GM19193 (cell line): ENCODE data around the gene DAPK2.

ENCODE experiments used
- POLR2A ChIP-seq: IDR thresholded peaks from 4 replicates; pipeline ENCODE4 v1.6.1; 2011; ENCODE audit not compliant: insufficient read depth, insufficient read length; ENCODE audit errors: extremely low read depth

Gene DAPK2

GRCh38 chr15:63982381-63982854, 63.9 kb downstream of the DAPK2 start:
- TF ChIP-seq POLR2A = no peak

- TF ChIP-seq POLR2A = no peak
Observed at GRCh38 chr15:63981596-63982320, 64.5 kb downstream of the DAPK2 start.

- TF ChIP-seq POLR2A = no peak
Observed at GRCh38 chr15:63979262-63979793, 67.0 kb downstream of the DAPK2 start.

GRCh38 chr15:63978511-63979261, 67.6 kb downstream of the DAPK2 start:
- no peak for TF ChIP-seq POLR2A

- no peak for TF ChIP-seq POLR2A
Observed at GRCh38 chr15:63977119-63977518, 69.2 kb downstream of the DAPK2 start.

- no peak for TF ChIP-seq POLR2A
Observed at GRCh38 chr15:63974021-63974420, 72.3 kb downstream of the DAPK2 start.

- TF ChIP-seq POLR2A = no peak
Observed at GRCh38 chr15:63973212-63974009, 72.9 kb downstream of the DAPK2 start.

GRCh38 chr15:63972801-63973200, 73.5 kb downstream of the DAPK2 start:
- TF ChIP-seq POLR2A = no peak

GRCh38 chr15:63971904-63972303, 74.4 kb downstream of the DAPK2 start:
- no peak for TF ChIP-seq POLR2A

GRCh38 chr15:63971427-63971805, 74.9 kb downstream of the DAPK2 start:
- TF ChIP-seq POLR2A = no peak

- no peak for TF ChIP-seq POLR2A
Observed at GRCh38 chr15:63970621-63971426, 75.5 kb downstream of the DAPK2 start.

GRCh38 chr15:63969652-63970421, 76.4 kb downstream of the DAPK2 start:
- TF ChIP-seq POLR2A = no peak

- no peak for TF ChIP-seq POLR2A
Observed at GRCh38 chr15:63968700-63969099, 77.6 kb downstream of the DAPK2 start.
